Heart right ventricle (tissue), 16 donors: ENCODE data around the gene APBB3. TPM values are rescaled to one million over a fixed set of nuclear protein-coding genes. Genes with fewer than 3 reads are reported as not detected.
"Not testable (repeated sequence)": the region's sequence is repeated elsewhere in the genome, so short reads cannot be mapped to it uniquely, and the experiment has no call there.

Source experiments
- ATAC-seq, 8 donors: fragments of 200-7000 bp; cut with Tn5 transposase; one replicate each; pipeline ENCODE4 v1.9.1; 2020; ENCODE audit warnings: mild to moderate bottlenecking in 8 of 8, moderate library complexity in 8 of 8, moderate number of reproducible peaks in 1 of 8
- DNase-seq, 2 donors: peaks; one replicate each; pipeline ENCODE4 v3.0.0-alpha.2; 2020
- H3K27ac ChIP-seq, 10 donors: fragments of 200-600 bp; sonication (generic) in 2 of 10; one replicate each; pipeline versions ENCODE4 v1.5.0 to v1.8.0; 2020 to 2022; ENCODE audit warnings: mild to moderate bottlenecking in 3 of 10
- H3K27me3 ChIP-seq, 7 donors: fragments of 200-600 bp; one replicate each; pipeline ENCODE4 v1.8.0; 2021 to 2022; ENCODE audit warnings: mild to moderate bottlenecking in 2 of 7
- H3K36me3 ChIP-seq, 9 donors: fragments of 200-600 bp; sonication (generic) in 1 of 9; one replicate each; pipeline versions ENCODE4 v1.5.0 to v1.8.0; 2020 to 2022; ENCODE audit warnings: mild to moderate bottlenecking in 2 of 9
- H3K4me1 ChIP-seq, 9 donors: fragments of 200-600 bp; sonication (generic) in 1 of 9; one replicate each; pipeline versions ENCODE4 v1.5.0 to v1.8.0; 2020 to 2022; ENCODE audit warnings: mild to moderate bottlenecking in 4 of 9
- H3K4me3 ChIP-seq, 10 donors: fragments of 200-600 bp; sonication (generic) in 2 of 10; one replicate each; pipeline versions ENCODE4 v1.5.0 to v1.8.0; 2020 to 2022; ENCODE audit warnings: mild to moderate bottlenecking in 7 of 10, moderate library complexity in 2 of 10
- H3K9me3 ChIP-seq, 11 donors: fragments of 200-600 bp in 10 of 11; sonication (generic) in 2 of 11; one replicate each; pipeline versions ENCODE4 v1.5.0 to v1.8.0; 2013 to 2022; ENCODE audit warnings: mild to moderate bottlenecking in 2 of 11, control low read depth in 1 of 11, moderate library complexity in 1 of 11
- WGBS, 2 donors: extraction: QIAGEN DNeasy Blood & Tissue Kit; methylation state at CpG; one replicate each; pipeline ENCODE4 v1.1.7; 2013; ENCODE audit warnings: inconsistent platforms in 1 of 2; 5-methylcytosine and 5-hydroxymethylcytosine counted together
- intact Hi-C, 10 donors: fragments of 100-400 bp; cut with DNase I; formaldehyde crosslinking; loops; one replicate each; pipeline versions ENCODE4 v1.11.1 to v1.14.2; 2022
- polyA plus RNA-seq, 2 donors: library from polyadenylated mRNA; stranded (reverse); fragments of 200-250 nt; gene quantifications; one replicate each; pipeline ENCODE4 v1.2.3, GENCODE V29; 2013
- total RNA-seq, 10 donors: library from RNA; stranded (reverse); fragmentation: NEBNext Ultra II Directional in 3 of 10; extraction: Animal tissue kit (Norgen Biotek cat#: 25700) in 3 of 10; gene quantifications; one replicate each; pipeline versions ENCODE4 v1.2.1 to v1.2.4, GENCODE V29; 2021 to 2023
- TF ChIP-seq, protein P1 (sequence below), 9 donors: fragments of 200-600 bp; sonication (generic) in 2 of 9; IDR thresholded peaks; one replicate each; pipeline versions ENCODE4 v1.5.0 to v1.8.0; 2021 to 2022; ENCODE audit warnings: antibody characterized with exemption in 9 of 9, mild to moderate bottlenecking in 5 of 9, moderate library complexity in 1 of 9
- donor health status: Arrhythmogenic right ventricular cardiomyopathy.
- donor health status: ischemic (EF 13 %, LVEDD 7.1; RV severe dilation, severe dysfunction).
- donor health status: healthy with polysubstance abuse.
- donor health status: DM: no; HTN: yes; CAD: no.
- donor health status: DM: no; HTN: no; CAD: no.
- donor health status: ischemic (EF 25% LVEDD 6.9; RV normal size, moderate dysfunction).
- donor health status: ischemic (EF 25% LVEDD 5.7; RV mildly dilated, moderate dysfunction).
- donor health status: healthy.
- donor health status: DM: yes; HTN: yes; CAD: no.
- donor health status: Ischemic cardiomyopathy.
- donor health status: ischemic (EF 35%, LVEDD 5.7; RV mildly dilated, moderate dysfunction).
- donor health status: nonischemic (EF 11% LVEDD 7.7; RV severe dilation, severe dysfunction).
- donor health status: DM: yes; HTN: yes; CAD: no.
- donor health status: PGD.
- donor health status: ischemic (EF 29% LVEDD 5.4; RV normal size, mild dysfunction).
- donor health status: nonischemic (EF 23%, LVEDD 6.1; RV moderate dilation, normal function).

Gene APBB3
- total and polyA plus RNA-seq, 12 donors: 6.9 to 31.3 (median 13.3) TPM

DNA sequence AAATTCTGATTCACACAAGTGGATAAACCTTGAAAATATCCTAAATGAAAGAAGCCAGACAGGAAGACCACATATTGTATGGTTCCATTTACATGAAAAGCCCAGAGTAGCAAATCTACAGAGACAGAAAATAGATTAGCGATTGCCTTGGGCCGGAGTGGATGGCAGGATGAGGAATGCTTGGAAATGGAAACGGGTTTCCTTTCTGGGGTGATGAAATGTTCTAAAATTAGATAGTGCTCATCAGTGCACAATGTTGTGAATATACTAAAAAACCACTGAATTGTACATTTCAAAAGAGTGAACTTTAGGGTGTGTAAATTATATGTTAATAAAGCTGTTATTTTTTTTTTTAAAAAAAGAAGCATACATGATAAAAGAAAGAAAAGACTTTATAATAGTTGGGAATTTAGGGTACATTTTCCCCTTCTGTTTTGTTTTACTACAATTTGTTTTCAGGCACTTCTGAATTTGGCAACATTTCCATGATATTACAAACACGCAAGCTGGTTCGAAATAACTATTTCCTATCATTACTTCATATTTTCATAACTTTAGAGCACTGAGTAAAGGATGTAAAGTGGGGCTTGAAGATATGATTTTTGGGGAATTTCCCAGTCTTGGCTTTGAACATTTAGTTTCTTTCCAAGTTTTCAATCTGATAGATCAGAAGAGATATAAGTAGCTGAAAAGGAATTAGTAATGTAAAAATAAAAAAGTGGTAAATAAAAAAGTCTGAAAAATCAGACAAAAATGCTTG lies 24.1 kb upstream of the APBB3 start:
- intact Hi-C loops: no loop called here

GRCh38 chr5:140587495-140587894 lies 23.1 kb upstream of the APBB3 start:
- Histone ChIP-seq H3K27ac (peak overlapping the region in 2 of 10 donors; percentile 77 to 86), H3K27me3 (no peaks in the 10 kb centered on the region), H3K36me3 (no peaks in the 10 kb centered on the region), H3K4me1 (peaks cover 0 to 38% (median 9%) of the 10 kb centered on the region in 9 donors), H3K9me3 (peaks cover 0 to 12% (median 0%) of the 10 kb centered on the region in 11 donors), H3K4me3 (no peak overlapping the region)
- 100% methylated on average over 1 of the region's 1 CpG for WGBS, 2 donors
- intact Hi-C loops: no loop called here
- ATAC-seq (no peak), DNase-seq (no peak)
- TF ChIP-seq, protein P1, sequence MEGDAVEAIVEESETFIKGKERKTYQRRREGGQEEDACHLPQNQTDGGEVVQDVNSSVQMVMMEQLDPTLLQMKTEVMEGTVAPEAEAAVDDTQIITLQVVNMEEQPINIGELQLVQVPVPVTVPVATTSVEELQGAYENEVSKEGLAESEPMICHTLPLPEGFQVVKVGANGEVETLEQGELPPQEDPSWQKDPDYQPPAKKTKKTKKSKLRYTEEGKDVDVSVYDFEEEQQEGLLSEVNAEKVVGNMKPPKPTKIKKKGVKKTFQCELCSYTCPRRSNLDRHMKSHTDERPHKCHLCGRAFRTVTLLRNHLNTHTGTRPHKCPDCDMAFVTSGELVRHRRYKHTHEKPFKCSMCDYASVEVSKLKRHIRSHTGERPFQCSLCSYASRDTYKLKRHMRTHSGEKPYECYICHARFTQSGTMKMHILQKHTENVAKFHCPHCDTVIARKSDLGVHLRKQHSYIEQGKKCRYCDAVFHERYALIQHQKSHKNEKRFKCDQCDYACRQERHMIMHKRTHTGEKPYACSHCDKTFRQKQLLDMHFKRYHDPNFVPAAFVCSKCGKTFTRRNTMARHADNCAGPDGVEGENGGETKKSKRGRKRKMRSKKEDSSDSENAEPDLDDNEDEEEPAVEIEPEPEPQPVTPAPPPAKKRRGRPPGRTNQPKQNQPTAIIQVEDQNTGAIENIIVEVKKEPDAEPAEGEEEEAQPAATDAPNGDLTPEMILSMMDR (IDR thresholded peaks at IDR 0.05): no peak

More for the DNA sequence above, 24.1 kb upstream of the APBB3 start:
- Histone ChIP-seq H3K27ac (peak overlapping the region in 8 of 10 donors; percentile 11 to 86 (median 34)), H3K4me1 (peaks cover 0 to 38% (median 9%) of the 10 kb centered on the region in 9 donors), H3K9me3 (peaks cover 0 to 3% (median 0%) of the 10 kb centered on the region in 11 donors), H3K36me3 (no peaks in the 10 kb centered on the region), H3K27me3 (no peaks in the 10 kb centered on the region), H3K4me3 (no peak overlapping the region)
- 29 to 43% methylated on average over 5 of the region's 5 CpGs for WGBS, 2 donors
- TF ChIP-seq, protein P1 (IDR thresholded peaks at IDR 0.05): no peak
- DNase-seq: no peak
- peak in 6 of 8 donors; percentile 56 to 66 (median 64) for ATAC-seq

DNA sequence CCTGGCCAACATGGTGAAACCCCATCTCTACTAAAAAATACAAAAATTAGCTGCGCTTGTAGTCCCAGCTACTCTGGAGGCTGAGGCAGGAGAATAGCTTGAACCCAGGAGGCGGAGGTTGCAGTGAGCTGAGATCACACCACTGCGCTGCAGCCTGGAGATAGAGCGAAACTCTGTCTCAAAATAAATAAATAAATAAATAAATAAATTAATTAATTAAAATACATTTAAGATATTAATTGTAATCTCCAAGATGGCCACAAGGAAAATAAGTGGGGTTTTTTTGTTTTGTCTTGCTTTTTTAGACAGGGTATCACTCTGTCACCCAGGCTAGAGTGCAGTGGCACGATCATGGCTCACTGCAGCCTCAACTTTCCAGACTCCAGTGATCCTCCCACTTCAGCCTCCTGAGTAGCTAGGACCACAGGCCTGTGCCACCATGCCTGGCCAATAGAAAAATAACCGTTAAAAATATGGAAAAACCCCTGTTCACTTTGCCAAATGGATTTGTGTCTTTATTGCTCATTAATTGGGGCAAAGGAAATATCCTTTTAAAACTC lies 14.9 kb upstream of the APBB3 start:
- intact Hi-C loops, ATAC-seq, H3K36me3 ChIP-seq, H3K27ac ChIP-seq, DNase-seq, H3K4me3 ChIP-seq, H3K27me3 ChIP-seq: not testable (repeated sequence)
- Histone ChIP-seq H3K9me3 (peaks cover 0 to 13% (median 0%) of the 10 kb centered on the region in 11 donors), H3K4me1 (peaks cover 0 to 36% (median 1%) of the 10 kb centered on the region in 9 donors)
- WGBS, 2 donors: 93 to 94% methylated on average over 6 of the region's 6 CpGs
- TF ChIP-seq, protein P1 (IDR thresholded peaks at IDR 0.05): peak in 1 of 9 donors; percentile 28

DNA sequence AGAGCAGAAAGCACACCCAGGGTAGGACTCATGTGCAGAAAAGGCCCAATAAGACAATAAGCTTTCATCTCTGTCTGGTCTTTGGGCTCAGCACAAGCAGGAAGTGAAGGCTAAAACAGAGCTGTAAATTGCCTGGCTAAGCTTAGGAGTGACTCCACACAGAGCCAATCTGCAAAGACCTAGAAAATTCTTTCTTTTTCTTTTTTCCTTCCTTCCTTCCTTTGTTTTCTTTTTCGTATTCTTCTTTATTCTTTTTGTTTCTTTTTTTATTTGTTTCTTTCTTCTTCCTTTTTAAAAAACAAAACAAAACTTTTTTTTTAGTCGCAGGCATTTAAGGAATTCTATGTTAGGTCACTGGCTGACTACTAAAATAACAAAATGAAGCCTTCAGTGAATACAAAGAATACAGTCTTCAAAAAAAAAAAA lies 12.4 kb upstream of the APBB3 start:
- H3K27ac ChIP-seq: peak overlapping the region in 5 of 10 donors; percentile 2 to 82 (median 26)
- peaks cover 0 to 45% (median 4%) of the 10 kb centered on the region in 9 donors for H3K4me1 ChIP-seq
- DNase-seq (no peak), ATAC-seq (peak in 4 of 8 donors; percentile 39 to 49 (median 43))
- WGBS, 2 donors: 54 to 67% methylated on average over 2 of the region's 2 CpGs
- H3K27me3 ChIP-seq: no peaks in the 10 kb centered on the region
- TF ChIP-seq, protein P1 (IDR thresholded peaks at IDR 0.05): no peak
- no peaks in the 10 kb centered on the region for H3K36me3 ChIP-seq
- intact Hi-C loops: no loop called here
- H3K4me3 ChIP-seq: no peak overlapping the region
- no peaks in the 10 kb centered on the region for H3K9me3 ChIP-seq
